Measurements from ENCODE around the gene RNF7. TPM values are rescaled to one million over a fixed set of nuclear protein-coding genes. Genes with fewer than 3 reads are reported as not detected.
"Not testable (repeated sequence)": the region's sequence is repeated elsewhere in the genome, so short reads cannot be mapped to it uniquely, and the experiment has no call there.

The RNF7 gene
- total RNA-seq, 4 donors from 2014 or later = 92.1 to 113 (median 106) TPM

DNA sequence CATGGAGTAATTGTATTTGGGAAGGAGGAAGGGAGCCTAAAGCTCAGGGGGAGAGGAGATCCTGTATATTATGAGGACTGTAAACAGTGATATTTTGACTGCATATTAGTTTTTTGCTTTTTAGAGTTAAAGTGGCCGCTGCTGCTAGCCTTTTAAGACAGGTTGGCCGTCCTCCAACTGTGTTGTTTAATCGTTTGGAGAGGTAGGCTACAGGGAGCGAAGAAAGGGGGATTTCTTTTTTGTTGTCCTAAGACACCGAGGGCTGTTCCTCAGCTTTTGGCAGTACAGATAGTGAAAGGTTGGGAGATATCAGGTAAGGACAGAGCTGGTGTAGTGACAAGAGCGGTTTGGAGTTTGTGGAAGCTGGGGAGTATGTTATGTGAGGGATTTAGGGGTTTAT is 38.2 kb upstream of the RNF7 start:
- ATAC-seq (no peak), DNase-seq (no peak)
- Histone ChIP-seq H3K27me3 (no peaks in the 10 kb centered on the region), H3K27ac (no peak overlapping the region), H3K9me3 (no peaks in the 10 kb centered on the region), H3K4me3 (no peak overlapping the region), H3K36me3 (no peaks in the 10 kb centered on the region), H3K4me1 (no peaks in the 10 kb centered on the region)
- in situ Hi-C loops (cut with MboI; ENCODE audit: low sequenced_read_pairs in 4 of 4) (no loop called here), intact Hi-C loops (cut with DNase I; ENCODE audit: low total_unique reads) (no loop called here)
- TF ChIP-seq CTCF (IDR thresholded peaks at IDR 0.05 in 4 of 5, conservative IDR thresholded peaks at IDR 0.05 in 1 of 5) (no peak), POLR2A (IDR thresholded peaks at IDR 0.05) (no peak)

- DNase-seq; H3K36me3 ChIP-seq; H3K27ac ChIP-seq; H3K4me1 ChIP-seq; H3K27me3 ChIP-seq; H3K4me3 ChIP-seq; in situ Hi-C loops (cut with MboI; ENCODE audit: low sequenced_read_pairs in 4 of 4); ATAC-seq; intact Hi-C loops (cut with DNase I; ENCODE audit: low total_unique reads); H3K9me3 ChIP-seq: not testable (repeated sequence)
These were observed 34.7 kb upstream of the RNF7 start for GRCh38 chr3:141703367-141703766.

DNA sequence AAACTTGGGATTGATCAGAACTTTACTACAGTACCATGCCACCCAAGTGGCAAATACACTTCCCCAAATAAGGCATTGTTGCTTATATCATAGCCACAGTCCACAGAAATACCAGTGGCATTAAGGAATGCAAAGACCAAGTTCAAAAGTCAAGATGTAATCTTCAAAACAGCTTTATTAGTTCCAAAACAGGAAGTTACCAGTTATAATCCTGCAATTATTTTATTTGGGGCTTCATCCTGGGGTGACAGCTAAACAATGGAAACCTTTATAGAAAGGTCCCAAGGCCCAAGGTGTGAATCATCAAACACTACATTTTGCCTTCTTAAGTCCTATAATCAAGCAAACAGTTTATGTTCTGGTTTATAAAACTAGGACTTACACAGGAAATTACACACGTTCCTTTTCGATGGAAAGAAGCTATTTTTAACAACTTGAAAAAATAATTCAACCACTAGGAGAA is 30.3 kb upstream of the RNF7 start:
- Histone ChIP-seq H3K27ac (no peak overlapping the region), H3K4me3 (no peak overlapping the region), H3K4me1 (no peaks in the 10 kb centered on the region), H3K9me3 (no peaks in the 10 kb centered on the region), H3K27me3 (no peaks in the 10 kb centered on the region), H3K36me3 (no peaks in the 10 kb centered on the region)
- no peak for ATAC-seq
- TF ChIP-seq CTCF (IDR thresholded peaks at IDR 0.05 in 4 of 5, conservative IDR thresholded peaks at IDR 0.05 in 1 of 5) (no peak), POLR2A (IDR thresholded peaks at IDR 0.05) (no peak)
- intact Hi-C loops (cut with DNase I; ENCODE audit: low total_unique reads) (no loop called here), in situ Hi-C loops (cut with MboI; ENCODE audit: low sequenced_read_pairs in 4 of 4) (no loop called here)
- no peak for DNase-seq

GRCh38 chr3:141708367-141708766 is 29.7 kb upstream of the RNF7 start:
- Histone ChIP-seq H3K36me3 (no peaks in the 10 kb centered on the region), H3K9me3 (no peaks in the 10 kb centered on the region), H3K4me3 (no peak overlapping the region), H3K27ac (no peak overlapping the region), H3K27me3 (no peaks in the 10 kb centered on the region), H3K4me1 (no peaks in the 10 kb centered on the region)
- no peak for DNase-seq
- in situ Hi-C loops (cut with MboI; ENCODE audit: low sequenced_read_pairs in 4 of 4) (no loop called here), intact Hi-C loops (cut with DNase I; ENCODE audit: low total_unique reads) (no loop called here)
- no peak for ATAC-seq
- TF ChIP-seq POLR2A (IDR thresholded peaks at IDR 0.05) = no peak
- no peak for TF ChIP-seq CTCF (IDR thresholded peaks at IDR 0.05 in 4 of 5, conservative IDR thresholded peaks at IDR 0.05 in 1 of 5)

DNA sequence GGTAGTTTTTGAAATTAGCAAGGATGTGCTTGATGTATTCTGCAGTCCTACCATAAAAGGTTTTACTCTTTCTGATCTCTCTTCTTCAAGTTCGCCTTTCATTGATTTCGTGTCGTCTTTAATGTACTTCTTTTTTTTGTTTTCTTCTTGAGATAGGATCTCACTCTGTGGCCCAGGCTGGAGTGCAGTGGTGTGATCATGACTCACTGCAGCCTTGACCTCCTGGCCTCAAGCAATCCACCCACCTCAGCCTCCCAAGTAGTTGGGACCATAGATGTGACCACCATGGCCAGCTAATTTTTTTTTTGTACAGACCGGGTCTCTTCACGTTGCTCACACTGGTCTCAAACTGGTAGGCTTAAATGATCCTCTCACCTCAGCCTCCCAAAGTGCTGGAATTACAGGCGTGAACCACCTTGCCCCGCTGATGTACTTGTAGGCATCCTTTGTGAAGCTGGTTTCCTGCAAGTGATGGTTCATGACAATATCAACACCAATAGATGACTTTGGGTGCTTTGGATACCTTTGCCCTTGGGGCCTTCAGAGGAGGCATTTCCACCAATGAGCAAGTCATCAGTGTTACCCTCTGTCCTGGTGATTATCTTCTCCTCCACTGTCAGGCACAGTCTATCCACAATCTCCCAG is 28.9 kb upstream of the RNF7 start:
- H3K4me1 ChIP-seq = no peaks in the 10 kb centered on the region
- TF ChIP-seq POLR2A (IDR thresholded peaks at IDR 0.05) (no peak), CTCF (IDR thresholded peaks at IDR 0.05 in 4 of 5, conservative IDR thresholded peaks at IDR 0.05 in 1 of 5) (no peak)
- H3K9me3 ChIP-seq = no peaks in the 10 kb centered on the region
- no peak for DNase-seq
- no peaks in the 10 kb centered on the region for H3K36me3 ChIP-seq
- intact Hi-C loops (cut with DNase I; ENCODE audit: low total_unique reads) (no loop called here), in situ Hi-C loops (cut with MboI; ENCODE audit: low sequenced_read_pairs in 4 of 4) (no loop called here)
- no peaks in the 10 kb centered on the region for H3K27me3 ChIP-seq
- no peak for ATAC-seq
- no peak overlapping the region for H3K4me3 ChIP-seq
- H3K27ac ChIP-seq = no peak overlapping the region
